HG03175 (cell line): ENCODE measurements around the gene SYT10.
"Not testable (repeated sequence)": the region's sequence is repeated elsewhere in the genome, so short reads cannot be mapped to it uniquely, and the experiment has no call there.

Source experiments
- ATAC-seq: cut with Tn5 transposase; IDR thresholded peaks from one replicate; pipeline ENCODE4 v1.9.1; 2021; ENCODE audit warnings: mild to moderate bottlenecking, moderate library complexity; ENCODE audit not compliant: unreplicated experiment

SYT10 gene

GRCh38 chr12:33370318-33370717, 69.3 kb downstream of the SYT10 start:
- no peak for ATAC-seq

- ATAC-seq, result no peak
These were observed 82.4 kb downstream of the SYT10 start for GRCh38 chr12:33357181-33357580.

- ATAC-seq, result no peak
These were observed 89.8 kb downstream of the SYT10 start for GRCh38 chr12:33349791-33350190.

GRCh38 chr12:33331961-33332398, 107.6 kb downstream of the SYT10 start:
- not testable (repeated sequence) for ATAC-seq

- no peak for ATAC-seq
These were observed 108.7 kb downstream of the SYT10 start for GRCh38 chr12:33330940-33331339.
